Mesenteric fat pad (tissue), 1 donor: ENCODE measurements around the gene ANTXR2. TPM values are rescaled to one million over a fixed set of nuclear protein-coding genes. Genes with fewer than 3 reads are reported as not detected.

Source experiments
- DNase-seq: peaks from one replicate; pipeline ENCODE4 v3.0.0-alpha.2; 2020; ENCODE audit warnings: low spot score
- total RNA-seq: library from RNA; stranded (reverse); fragmentation: NEBNext Ultra II Directional; extraction: Animal tissue kit (Norgen Biotek cat#: 25700); gene quantifications from one replicate; pipeline ENCODE4 v1.2.1, GENCODE V29; 2021
- donor health status: DM: yes; HTN: yes; CAD: no.

ANTXR2 gene
- total RNA-seq, 1 donor from 2014 or later = 197 TPM

GRCh38 chr4:80092847-80093246 is 19.8 kb upstream of the ANTXR2 start:
- no peak for DNase-seq

GRCh38 chr4:80092088-80092487 is 19.1 kb upstream of the ANTXR2 start:
- no peak for DNase-seq

- DNase-seq = no peak
Observed at GRCh38 chr4:80091688-80092087, 18.7 kb upstream of the ANTXR2 start.

- DNase-seq = no peak
Observed at GRCh38 chr4:80091184-80091583, 18.2 kb upstream of the ANTXR2 start.

- DNase-seq = no peak
Observed at GRCh38 chr4:80090090-80090489, 17.1 kb upstream of the ANTXR2 start.

- DNase-seq = no peak
Observed at GRCh38 chr4:80088471-80088870, 15.4 kb upstream of the ANTXR2 start.

GRCh38 chr4:80086296-80086695 is 13.3 kb upstream of the ANTXR2 start:
- DNase-seq = no peak

- DNase-seq = no peak
Observed at GRCh38 chr4:80085081-80085480, 12.1 kb upstream of the ANTXR2 start.

- DNase-seq = no peak
Observed at GRCh38 chr4:80082693-80083092, 9.7 kb upstream of the ANTXR2 start.

GRCh38 chr4:80081566-80081965 is 8.5 kb upstream of the ANTXR2 start:
- DNase-seq = no peak

GRCh38 chr4:80079255-80079923 is 6.4 kb upstream of the ANTXR2 start:
- DNase-seq = no peak

GRCh38 chr4:80078346-80079092 is 5.5 kb upstream of the ANTXR2 start:
- no peak for DNase-seq

- no peak for DNase-seq
Observed at GRCh38 chr4:80077639-80078038, 4.6 kb upstream of the ANTXR2 start.

GRCh38 chr4:80076681-80077080 is 3.7 kb upstream of the ANTXR2 start:
- no peak for DNase-seq

GRCh38 chr4:80075995-80076675 is 3.1 kb upstream of the ANTXR2 start:
- DNase-seq = no peak

GRCh38 chr4:80074651-80075050 is 1.6 kb upstream of the ANTXR2 start:
- DNase-seq = no peak

- no peak for DNase-seq
Observed at GRCh38 chr4:80074069-80074468, 1.0 kb upstream of the ANTXR2 start.

- DNase-seq = no peak
Observed at GRCh38 chr4:80073473-80074008, 512 bp upstream of the ANTXR2 start.

GRCh38 chr4:80072228-80072743 is 743 bp downstream of the ANTXR2 start:
- no peak for DNase-seq

- no peak for DNase-seq
Observed at GRCh38 chr4:80071604-80072227, 1.3 kb downstream of the ANTXR2 start.

GRCh38 chr4:80070880-80071603 is 2.0 kb downstream of the ANTXR2 start:
- DNase-seq = no peak
